ENCODE data around the gene PCSK6.

PCSK6 gene

DNA sequence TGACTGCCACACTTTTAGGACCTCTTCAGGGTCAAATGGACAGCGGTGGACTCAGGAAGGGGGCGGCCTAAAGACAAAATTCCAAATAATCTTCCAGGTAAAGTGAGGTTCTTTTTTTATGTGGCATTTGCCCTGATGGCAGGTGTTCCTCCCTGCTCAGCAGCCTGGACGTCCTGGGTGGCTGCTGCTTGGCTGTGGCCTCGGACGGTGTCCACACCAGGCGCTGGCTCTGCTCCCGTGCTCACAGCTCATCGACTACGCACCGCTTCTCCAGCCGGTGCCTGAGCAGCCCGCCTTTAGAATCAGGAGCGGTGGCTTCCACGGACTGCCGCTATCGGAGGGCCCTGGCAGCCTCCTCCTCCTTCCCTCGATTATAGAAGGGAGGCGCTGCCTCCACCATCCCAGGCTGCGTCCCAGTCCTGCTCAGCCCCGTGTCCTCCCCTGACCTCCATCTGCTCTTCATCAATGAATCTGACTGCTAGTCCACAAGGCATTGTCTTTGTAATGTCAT, 41.9 kb downstream of the PCSK6 start:
- Mint-ChIP-seq H3K9me3 (peaks cover 2% of the 10 kb centered on the region), H3K4me1 (peaks cover 33% of the 10 kb centered on the region), H3K4me3 (no peak overlapping the region), H3K27me3 (ENCODE audit: low read depth) (peaks cover 28% of the 10 kb centered on the region), H3K36me3 (ENCODE audit: low read depth) (no peaks in the 10 kb centered on the region), H3K27ac (no peak overlapping the region)
- TF ChIP-seq, protein P1, sequence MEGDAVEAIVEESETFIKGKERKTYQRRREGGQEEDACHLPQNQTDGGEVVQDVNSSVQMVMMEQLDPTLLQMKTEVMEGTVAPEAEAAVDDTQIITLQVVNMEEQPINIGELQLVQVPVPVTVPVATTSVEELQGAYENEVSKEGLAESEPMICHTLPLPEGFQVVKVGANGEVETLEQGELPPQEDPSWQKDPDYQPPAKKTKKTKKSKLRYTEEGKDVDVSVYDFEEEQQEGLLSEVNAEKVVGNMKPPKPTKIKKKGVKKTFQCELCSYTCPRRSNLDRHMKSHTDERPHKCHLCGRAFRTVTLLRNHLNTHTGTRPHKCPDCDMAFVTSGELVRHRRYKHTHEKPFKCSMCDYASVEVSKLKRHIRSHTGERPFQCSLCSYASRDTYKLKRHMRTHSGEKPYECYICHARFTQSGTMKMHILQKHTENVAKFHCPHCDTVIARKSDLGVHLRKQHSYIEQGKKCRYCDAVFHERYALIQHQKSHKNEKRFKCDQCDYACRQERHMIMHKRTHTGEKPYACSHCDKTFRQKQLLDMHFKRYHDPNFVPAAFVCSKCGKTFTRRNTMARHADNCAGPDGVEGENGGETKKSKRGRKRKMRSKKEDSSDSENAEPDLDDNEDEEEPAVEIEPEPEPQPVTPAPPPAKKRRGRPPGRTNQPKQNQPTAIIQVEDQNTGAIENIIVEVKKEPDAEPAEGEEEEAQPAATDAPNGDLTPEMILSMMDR (IDR thresholded peaks at IDR 0.05; ENCODE audit: unreplicated experiment in 3 of 3): no peak

DNA sequence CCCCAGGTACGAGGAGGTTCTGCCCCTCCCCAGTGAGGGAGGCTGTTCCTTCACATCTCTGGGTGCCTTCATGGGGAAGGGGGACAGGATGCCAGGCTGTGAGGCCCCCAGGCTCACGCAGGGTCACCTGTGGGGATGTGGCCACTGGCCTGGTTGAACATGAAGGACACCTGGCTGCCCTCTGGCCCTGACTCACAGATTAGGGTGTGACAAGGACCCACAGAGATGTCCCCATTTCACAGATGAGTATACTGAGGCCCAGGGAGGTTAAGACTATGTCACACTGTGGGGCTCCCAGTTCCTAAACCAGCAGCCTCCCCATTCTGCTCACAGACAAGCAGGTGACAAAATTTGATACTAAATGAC, 42.4 kb downstream of the PCSK6 start:
- peaks cover 23% of the 10 kb centered on the region for H3K27me3 Mint-ChIP-seq (ENCODE audit: low read depth)

DNA sequence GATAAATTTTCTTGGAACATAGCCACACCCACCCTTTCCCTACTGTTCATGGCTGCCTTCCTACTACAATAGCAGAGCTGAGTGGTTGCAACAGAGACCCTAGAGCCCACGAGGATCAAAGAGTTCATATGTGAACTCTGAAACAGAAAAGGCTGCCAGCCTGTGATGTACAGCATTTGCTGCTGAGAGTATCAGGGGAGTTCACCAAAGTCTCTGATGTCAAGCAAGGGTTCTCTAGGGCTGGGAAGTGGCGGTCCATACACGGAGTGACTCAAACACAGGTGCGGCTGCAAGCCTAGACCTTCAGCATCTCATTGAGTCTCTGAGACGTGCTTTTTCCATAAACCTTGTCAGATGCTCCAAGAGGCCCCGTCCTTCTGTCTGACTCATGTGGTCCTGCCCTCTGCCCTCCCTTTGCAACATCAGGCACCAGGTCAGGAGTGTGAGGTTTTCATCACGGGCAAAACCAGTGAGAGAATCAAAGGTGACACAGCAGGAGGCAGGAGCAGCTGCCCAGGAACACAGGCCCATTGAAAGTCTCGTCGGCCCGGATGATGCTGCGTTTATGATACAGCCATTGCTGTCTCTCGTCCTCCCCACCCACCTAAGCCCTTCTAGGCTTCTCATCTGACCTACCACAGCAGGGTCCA, 42.9 kb downstream of the PCSK6 start:
- no peaks in the 10 kb centered on the region for H3K36me3 Mint-ChIP-seq (ENCODE audit: low read depth)

More for the DNA sequence above, 42.4 kb downstream of the PCSK6 start:
- no peak overlapping the region for H3K4me3 Mint-ChIP-seq
- peaks cover 2% of the 10 kb centered on the region for H3K9me3 Mint-ChIP-seq
- H3K36me3 Mint-ChIP-seq (ENCODE audit: low read depth): no peaks in the 10 kb centered on the region
- no peak overlapping the region for H3K27ac Mint-ChIP-seq
- H3K4me1 Mint-ChIP-seq: peaks cover 28% of the 10 kb centered on the region
- TF ChIP-seq, protein P1 (IDR thresholded peaks at IDR 0.05; ENCODE audit: unreplicated experiment in 3 of 3): no peak

DNA sequence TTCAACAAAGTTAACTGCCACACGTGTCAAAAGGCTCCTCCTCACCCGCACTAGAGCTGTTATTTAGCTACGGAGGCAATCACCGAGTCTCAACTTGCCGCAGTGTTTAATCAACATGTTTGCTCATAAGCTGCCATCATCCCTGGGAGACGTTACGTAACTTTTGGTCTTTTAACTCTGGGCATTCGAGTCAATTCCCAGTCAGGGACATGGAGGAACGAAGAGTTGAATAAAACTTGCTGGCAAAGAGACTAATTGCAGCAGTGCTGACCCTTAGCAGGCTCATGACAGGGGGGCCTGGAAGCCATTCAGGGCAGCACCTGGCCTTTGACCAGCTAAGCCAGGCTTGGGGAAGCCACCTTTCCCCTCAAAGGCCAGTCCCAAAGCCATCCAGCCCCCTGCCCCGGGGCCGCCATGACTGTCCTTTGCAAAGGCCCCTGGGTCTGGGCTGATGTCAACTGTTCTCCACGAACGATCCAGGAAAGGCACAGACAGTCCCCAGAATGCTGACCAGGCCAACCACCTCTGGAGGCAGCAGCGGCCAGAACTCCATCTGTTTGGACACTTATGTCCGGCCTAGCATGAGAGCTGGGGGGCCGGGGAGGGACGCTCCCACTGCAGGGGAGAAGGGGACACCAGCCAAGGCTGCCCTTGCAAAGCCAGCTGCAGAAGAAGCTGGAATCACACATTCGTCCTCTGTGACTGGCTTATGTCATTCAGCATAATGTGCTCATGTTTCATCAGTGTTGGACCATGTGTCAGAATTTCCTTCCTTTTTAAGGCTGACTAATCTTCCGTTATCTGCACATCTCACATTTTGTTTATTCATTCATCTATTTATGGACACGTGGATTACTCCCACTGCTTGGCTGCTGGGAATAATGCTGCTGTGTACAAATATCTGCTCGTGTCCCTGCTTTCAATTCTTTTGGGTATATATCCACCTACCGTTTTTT, 43.7 kb downstream of the PCSK6 start:
- peaks cover 17% of the 10 kb centered on the region for H3K27me3 Mint-ChIP-seq (ENCODE audit: low read depth)
- H3K4me3 Mint-ChIP-seq: no peak overlapping the region
- no peaks in the 10 kb centered on the region for H3K36me3 Mint-ChIP-seq (ENCODE audit: low read depth)
- peaks cover 2% of the 10 kb centered on the region for H3K9me3 Mint-ChIP-seq
- TF ChIP-seq, protein P1 (IDR thresholded peaks at IDR 0.05; ENCODE audit: unreplicated experiment in 3 of 3): no peak
- peaks cover 15% of the 10 kb centered on the region for H3K4me1 Mint-ChIP-seq
- H3K27ac Mint-ChIP-seq: peak overlapping the region in 1 of 3 experiments; percentile 33

More for the DNA sequence above, 42.9 kb downstream of the PCSK6 start:
- Mint-ChIP-seq H3K9me3 (peaks cover 2% of the 10 kb centered on the region), H3K4me3 (no peak overlapping the region), H3K27me3 (ENCODE audit: low read depth) (peaks cover 18% of the 10 kb centered on the region), H3K27ac (peak overlapping the region in 1 of 3 experiments; percentile 33), H3K4me1 (peaks cover 23% of the 10 kb centered on the region)
- TF ChIP-seq, protein P1 (IDR thresholded peaks at IDR 0.05; ENCODE audit: unreplicated experiment in 3 of 3): no peak

DNA sequence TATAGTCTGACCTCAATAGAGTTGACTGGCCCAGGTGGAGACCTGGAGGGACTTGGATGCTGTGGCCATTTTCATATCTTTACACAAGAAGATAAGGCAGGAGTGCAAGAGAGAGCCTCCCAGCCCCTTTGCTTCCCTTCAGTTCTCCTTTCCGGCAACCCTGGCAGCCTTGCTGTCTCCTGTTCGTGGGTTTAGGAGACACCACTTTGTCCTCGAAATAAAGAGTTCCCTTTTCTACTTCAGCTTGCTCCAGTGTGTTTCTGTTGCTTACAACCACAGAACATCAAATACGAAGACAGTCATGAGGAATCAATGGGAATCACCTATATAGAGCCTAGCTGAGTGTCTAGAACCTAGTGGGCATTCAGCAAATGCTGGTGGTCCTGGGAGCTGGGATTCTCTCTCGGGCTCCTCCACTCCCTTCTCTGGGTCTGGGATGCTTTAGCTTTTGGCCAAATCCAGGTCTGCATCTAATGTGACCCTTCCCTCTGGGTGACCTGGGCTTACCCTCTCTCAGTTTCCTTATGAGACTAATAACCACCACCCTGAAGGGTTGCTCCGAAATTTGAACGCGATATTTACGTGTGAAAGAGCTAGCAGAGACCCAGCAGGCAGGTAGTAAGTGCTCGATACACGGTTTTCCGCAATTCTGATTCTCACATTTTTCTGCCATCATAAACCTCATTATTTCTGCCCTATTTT, 44.5 kb downstream of the PCSK6 start:
- Mint-ChIP-seq H3K9me3 (peaks cover 2% of the 10 kb centered on the region), H3K36me3 (ENCODE audit: low read depth) (no peaks in the 10 kb centered on the region), H3K4me3 (no peak overlapping the region), H3K4me1 (peaks cover 10% of the 10 kb centered on the region), H3K27ac (no peak overlapping the region), H3K27me3 (ENCODE audit: low read depth) (peaks cover 13% of the 10 kb centered on the region)
- TF ChIP-seq, protein P1 (IDR thresholded peaks at IDR 0.05; ENCODE audit: unreplicated experiment in 3 of 3): no peak

All from nephron (organoid).